Adrenal gland (tissue), 5 donors: ENCODE measurements around the gene DAB2IP.

Experiments used
- CTCF ChIP-seq, 6 experiments: fragments of 450-650 bp in 4 of 6; fragments of 200-600 bp in 2 of 6; sonication (generic) in 1 of 6; IDR thresholded peaks; 1 replicate in 5 of 6; 2 replicates in 1 of 6; pipeline versions ENCODE4 v1.5.1 to v1.8.0; 2016 to 2021; ENCODE audit warnings: antibody characterized with exemption in 6 of 6, mild to moderate bottlenecking in 2 of 6, moderate library complexity in 1 of 6
- POLR2A ChIP-seq, 2 donors: fragments of 450-650 bp; IDR thresholded peaks; one replicate each; pipeline ENCODE4 v1.6.1; 2017; ENCODE audit warnings: antibody characterized with exemption in 2 of 2, mild to moderate bottlenecking in 2 of 2, moderate library complexity in 1 of 2
- donor health status: DM: no; HTN: no; CAD: no.

DNA sequence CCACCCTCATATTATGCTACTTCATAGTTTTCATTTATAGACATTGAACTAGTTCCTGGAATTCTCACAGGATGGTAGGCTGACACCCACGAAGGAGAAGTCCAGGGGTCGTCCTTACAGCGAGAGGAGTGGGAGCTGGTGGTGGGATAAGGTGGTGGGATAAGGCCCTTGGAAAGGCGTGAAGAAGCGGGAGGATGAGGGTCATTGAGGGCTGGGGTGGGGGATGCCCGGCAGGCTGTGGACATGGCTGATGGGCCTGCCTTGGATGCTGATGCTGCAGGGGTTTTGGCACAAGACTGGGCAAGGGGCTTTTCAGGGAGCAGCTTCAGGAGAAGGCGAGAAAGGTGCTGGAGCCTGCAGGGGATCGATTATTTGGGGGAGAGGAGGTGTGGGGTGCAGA, 9.4 kb downstream of the DAB2IP start:
- TF ChIP-seq CTCF (IDR thresholded peaks at IDR 0.05) (no peak), POLR2A (IDR thresholded peaks at IDR 0.05) (no peak)
